Neural progenitor cell (in vitro differentiated cells): Measurements from ENCODE around the gene TMEM263. TPM values are rescaled to one million over a fixed set of nuclear protein-coding genes. Genes with fewer than 3 reads are reported as not detected.
"Not testable (repeated sequence)": the region's sequence is repeated elsewhere in the genome, so short reads cannot be mapped to it uniquely, and the experiment has no call there.

Source experiments
- DNase-seq: peaks from one replicate; pipeline ENCODE4 v3.0.0-alpha.2; 2016; ENCODE audit warnings: low spot score
- H2AFZ ChIP-seq: fragments of 200-600 bp; sonication (generic); replicated peaks from 2 replicates; pipeline ENCODE4 v1.6.1; 2016; ENCODE audit warnings: antibody characterized with exemption
- H3F3A ChIP-seq: fragments of 200-600 bp; sonication (generic); 2 replicates; pipeline ENCODE4 v1.6.1; 2016; ENCODE audit warnings: antibody characterized with exemption, low read depth
- H3K27ac ChIP-seq: fragments of 200-600 bp; sonication (generic); 2 replicates; pipeline ENCODE4 v1.5.1; 2016; ENCODE audit warnings: mild to moderate bottlenecking
- H3K27me3 ChIP-seq: fragments of 200-600 bp; sonication (generic); 2 replicates; pipeline ENCODE4 v1.6.1; 2016; ENCODE audit warnings: mild to moderate bottlenecking, moderate library complexity
- H3K36me3 ChIP-seq: fragments of 200-600 bp; sonication (generic); 2 replicates; pipeline ENCODE4 v1.5.1; 2016
- H3K4me1 ChIP-seq: fragments of 200-600 bp; sonication (generic); 2 replicates; pipeline ENCODE4 v1.6.1; 2016; ENCODE audit warnings: mixed run types
- H3K4me2 ChIP-seq: fragments of 200-600 bp; sonication (generic); 2 replicates; pipeline ENCODE4 v1.6.1; 2016
- H3K4me3 ChIP-seq: fragments of 200-600 bp; sonication (generic); 2 replicates; pipeline ENCODE4 v1.5.1; 2016
- H3K79me2 ChIP-seq: fragments of 200-600 bp; sonication (generic); 2 replicates; pipeline ENCODE4 v1.6.1; 2016; ENCODE audit warnings: low read depth
- H3K9ac ChIP-seq: fragments of 200-600 bp; sonication (generic); 2 replicates; pipeline ENCODE4 v1.6.1; 2016
- H3K9me3 ChIP-seq: fragments of 200-600 bp; sonication (generic); 2 replicates; pipeline ENCODE4 v1.5.1; 2016; ENCODE audit warnings: low read depth
- H4K20me1 ChIP-seq: fragments of 200-600 bp; sonication (generic); 2 replicates; pipeline ENCODE4 v1.6.1; 2016; ENCODE audit warnings: low read depth
- H3K27ac Mint-ChIP-seq: 3 replicates; pipeline ENCODE4 v1.8.0; 2021; ENCODE audit warnings: mixed read lengths
- H3K27me3 Mint-ChIP-seq: 2 replicates; pipeline ENCODE4 v1.8.0; 2022; ENCODE audit warnings: low read depth, mild to moderate bottlenecking, inconsistent platforms, moderate library complexity, mixed read lengths; ENCODE audit not compliant: insufficient read depth
- H3K36me3 Mint-ChIP-seq: 3 replicates; pipeline ENCODE4 v1.8.0; 2021; ENCODE audit warnings: mixed read lengths
- H3K4me1 Mint-ChIP-seq: 3 replicates; pipeline ENCODE4 v1.8.0; 2021; ENCODE audit warnings: mixed read lengths
- H3K4me3 Mint-ChIP-seq: 3 replicates; pipeline ENCODE4 v1.8.0; 2021; ENCODE audit warnings: mild to moderate bottlenecking, moderate library complexity, mixed read lengths
- H3K9me3 Mint-ChIP-seq: 3 replicates; pipeline ENCODE4 v1.8.0; 2020; ENCODE audit warnings: mixed read lengths
- CTCF ChIP-seq: fragments of 200-600 bp; sonication (generic); IDR thresholded peaks from 2 replicates; pipeline ENCODE4 v1.5.1; 2017; ENCODE audit warnings: antibody characterized with exemption, mild to moderate bottlenecking
- EZH2 ChIP-seq: fragments of 200-600 bp; sonication (generic); IDR thresholded peaks from 2 replicates; pipeline ENCODE4 v1.6.1; 2017; ENCODE audit warnings: antibody characterized with exemption, mild to moderate bottlenecking, moderate library complexity
- EZH2phosphoT487 ChIP-seq: fragments of 200-600 bp; sonication (generic); IDR thresholded peaks from 2 replicates; pipeline ENCODE4 v1.6.1; 2017; ENCODE audit warnings: antibody characterized with exemption
- total RNA-seq: library from RNA; depleted of rRNA; stranded (reverse); fragments of >200 nt; gene quantifications from 2 replicates; pipeline ENCODE4 v1.2.3, GENCODE V29; 2015; ENCODE audit warnings: low replicate concordance

TMEM263 gene
- total RNA-seq, 1 donor from 2014 or later = 39.7 TPM

GRCh38 chr12:106997916-106998315 is 42.2 kb downstream of the TMEM263 start:
- peaks cover 16% of the 10 kb centered on the region for H3K36me3 Mint-ChIP-seq
- peaks cover 5% of the 10 kb centered on the region for H3K9me3 Mint-ChIP-seq
- TF ChIP-seq EZH2 = no peak
- TF ChIP-seq CTCF = no peak
- no peak for TF ChIP-seq EZH2phosphoT487
- no peaks in the 10 kb centered on the region for H3K9me3 ChIP-seq
- H3F3A ChIP-seq = no peaks in the 10 kb centered on the region
- no peak overlapping the region for H3K4me3 Mint-ChIP-seq
- H3K4me1 ChIP-seq = no peaks in the 10 kb centered on the region
- no peak overlapping the region for H3K4me3 ChIP-seq
- no peak overlapping the region for H3K27ac ChIP-seq
- no peak overlapping the region for H2AFZ ChIP-seq
- H3K27me3 ChIP-seq = no peaks in the 10 kb centered on the region
- no peak overlapping the region for H3K27ac Mint-ChIP-seq
- no peak overlapping the region for H3K4me2 ChIP-seq
- peaks cover 4% of the 10 kb centered on the region for H3K27me3 Mint-ChIP-seq
- no peak overlapping the region for H3K9ac ChIP-seq
- no peaks in the 10 kb centered on the region for H3K4me1 Mint-ChIP-seq
- no peaks in the 10 kb centered on the region for H4K20me1 ChIP-seq
- peaks cover 8% of the 10 kb centered on the region for H3K36me3 ChIP-seq
- no peak for DNase-seq
- no peaks in the 10 kb centered on the region for H3K79me2 ChIP-seq

GRCh38 chr12:106999446-106999845 is 43.7 kb downstream of the TMEM263 start:
- Histone ChIP-seq H3K79me2 (no peaks in the 10 kb centered on the region), H3K4me3 (no peak overlapping the region), H3K9ac (no peak overlapping the region), H3F3A (no peaks in the 10 kb centered on the region), H2AFZ (no peak overlapping the region), H3K4me2 (no peak overlapping the region), H3K36me3 (peaks cover 8% of the 10 kb centered on the region), H3K4me1 (no peaks in the 10 kb centered on the region), H3K27me3 (no peaks in the 10 kb centered on the region), H3K27ac (no peak overlapping the region), H4K20me1 (no peaks in the 10 kb centered on the region), H3K9me3 (no peaks in the 10 kb centered on the region)
- H3K9me3 Mint-ChIP-seq = peaks cover 5% of the 10 kb centered on the region
- DNase-seq = no peak
- H3K4me3 Mint-ChIP-seq = no peak overlapping the region
- no peak overlapping the region for H3K27ac Mint-ChIP-seq
- H3K27me3 Mint-ChIP-seq = peaks cover 4% of the 10 kb centered on the region
- TF ChIP-seq EZH2phosphoT487 (no peak), EZH2 (no peak), CTCF (no peak)
- H3K36me3 Mint-ChIP-seq = peaks cover 16% of the 10 kb centered on the region
- no peaks in the 10 kb centered on the region for H3K4me1 Mint-ChIP-seq

- H3K4me1 ChIP-seq, H4K20me1 ChIP-seq, H3K9me3 Mint-ChIP-seq, H3K4me2 ChIP-seq, H3K27ac ChIP-seq, H3K27ac Mint-ChIP-seq, H3K36me3 Mint-ChIP-seq, H3F3A ChIP-seq, H3K27me3 ChIP-seq, DNase-seq, H3K27me3 Mint-ChIP-seq, H3K36me3 ChIP-seq, H3K79me2 ChIP-seq, H3K4me3 ChIP-seq, H3K9me3 ChIP-seq, H3K4me1 Mint-ChIP-seq, H3K4me3 Mint-ChIP-seq, H2AFZ ChIP-seq, H3K9ac ChIP-seq: not testable (repeated sequence)
Observed at GRCh38 chr12:107002665-107003064, 47.0 kb downstream of the TMEM263 start.

GRCh38 chr12:107007411-107007810 is 51.7 kb downstream of the TMEM263 start:
- H3K79me2 ChIP-seq = no peaks in the 10 kb centered on the region
- no peaks in the 10 kb centered on the region for H3K4me1 ChIP-seq
- H3K36me3 Mint-ChIP-seq = peaks cover 17% of the 10 kb centered on the region
- H3K9me3 Mint-ChIP-seq = peaks cover 5% of the 10 kb centered on the region
- no peaks in the 10 kb centered on the region for H3K36me3 ChIP-seq
- no peak overlapping the region for H3K9ac ChIP-seq
- H4K20me1 ChIP-seq = no peaks in the 10 kb centered on the region
- peaks cover 6% of the 10 kb centered on the region for H3K27me3 Mint-ChIP-seq
- H3K4me1 Mint-ChIP-seq = no peaks in the 10 kb centered on the region
- H3K4me2 ChIP-seq = no peak overlapping the region
- H3K27ac ChIP-seq = no peak overlapping the region
- H3F3A ChIP-seq = no peaks in the 10 kb centered on the region
- no peak for TF ChIP-seq EZH2
- no peak for TF ChIP-seq EZH2phosphoT487
- no peak for TF ChIP-seq CTCF
- no peak overlapping the region for H3K4me3 ChIP-seq
- H3K4me3 Mint-ChIP-seq = no peak overlapping the region
- H3K27me3 ChIP-seq = no peaks in the 10 kb centered on the region
- H2AFZ ChIP-seq = no peak overlapping the region
- DNase-seq = no peak
- no peak overlapping the region for H3K27ac Mint-ChIP-seq
- no peaks in the 10 kb centered on the region for H3K9me3 ChIP-seq
